HEK293T (cell line): ENCODE data around the gene CYP2D6.
"Not testable (repeated sequence)": the region's sequence is repeated elsewhere in the genome, so short reads cannot be mapped to it uniquely, and the experiment has no call there.

Experiments used
- CTCF ChIA-PET: fragments of 350-600 bp; formaldehyde crosslinking; extraction: SDS; loops from one replicate; lab custom pipeline; 2021; ENCODE audit warnings: antibody characterized with exemption, inconsistent platforms; lab: Yijun Ruan, JAX
- POLR2A ChIA-PET: fragments of 350-600 bp; formaldehyde crosslinking; extraction: SDS; loops from one replicate; lab custom pipeline; 2020; ENCODE audit warnings: antibody characterized with exemption, inconsistent platforms; lab: Yijun Ruan, JAX
- DNase-seq: peaks from one replicate; pipeline ENCODE4 v3.0.0; 2012; ENCODE audit warnings: mixed read lengths; ENCODE audit errors: extremely low spot score
- ARNT ChIP-seq: fragments of 450-650 bp; IDR thresholded peaks from 2 replicates; pipeline ENCODE4 v1.6.1; 2017; ENCODE audit warnings: mild to moderate bottlenecking
- BHLHE40 ChIP-seq: fragments of 450-650 bp; IDR thresholded peaks from 2 replicates; pipeline ENCODE4 v1.6.1; 2016; ENCODE audit warnings: mild to moderate bottlenecking, moderate library complexity, borderline replicate concordance
- CTBP1 ChIP-seq: fragments of 450-650 bp; IDR thresholded peaks from 2 replicates; pipeline ENCODE4 v1.6.1; 2016; ENCODE audit warnings: borderline replicate concordance
- ELF4 ChIP-seq: fragments of 450-650 bp; IDR thresholded peaks from 2 replicates; pipeline ENCODE4 v1.6.1; 2017; ENCODE audit warnings: antibody characterized with exemption
- FOXA1 ChIP-seq: fragments of 450-650 bp; IDR thresholded peaks from 2 replicates; pipeline ENCODE4 v1.6.1; 2016; ENCODE audit warnings: mild to moderate bottlenecking
- FOXK2 ChIP-seq: fragments of 450-650 bp; IDR thresholded peaks from 2 replicates; pipeline ENCODE4 v1.6.1; 2016; ENCODE audit warnings: mild to moderate bottlenecking
- FOXM1 ChIP-seq: fragments of 450-650 bp; IDR thresholded peaks from 2 replicates; pipeline ENCODE4 v1.6.1; 2017; ENCODE audit warnings: mild to moderate bottlenecking, borderline replicate concordance
- HDGF ChIP-seq: fragments of 450-650 bp; IDR thresholded peaks from 2 replicates; pipeline ENCODE4 v1.6.1; 2017; ENCODE audit warnings: antibody characterized with exemption, borderline replicate concordance
- L3MBTL2 ChIP-seq: fragments of 450-650 bp; conservative IDR thresholded peaks from 2 replicates; pipeline ENCODE4 v1.6.1; 2016; ENCODE audit warnings: mild to moderate bottlenecking
- LEF1 ChIP-seq: fragments of 450-650 bp; IDR thresholded peaks from 2 replicates; pipeline ENCODE4 v1.6.1; 2017; ENCODE audit warnings: mild to moderate bottlenecking, borderline replicate concordance
- NFRKB ChIP-seq: fragments of 450-650 bp; IDR thresholded peaks from 2 replicates; pipeline ENCODE4 v1.6.1; 2016; ENCODE audit warnings: mild to moderate bottlenecking, moderate library complexity
- SP1 ChIP-seq: fragments of 450-650 bp; IDR thresholded peaks from 2 replicates; pipeline ENCODE4 v1.6.1; 2017
- SUZ12 ChIP-seq: fragments of 450-650 bp; IDR thresholded peaks from 2 replicates; pipeline ENCODE4 v1.6.1; 2016; ENCODE audit warnings: mild to moderate bottlenecking
- TARDBP ChIP-seq: fragments of 450-650 bp; IDR thresholded peaks from 2 replicates; pipeline ENCODE4 v1.6.1; 2016
- ZNF384 ChIP-seq: fragments of 450-650 bp; IDR thresholded peaks from 2 replicates; pipeline ENCODE4 v1.6.1; 2016
- TF ChIP-seq, protein P1 (sequence below): fragments of 450-650 bp; IDR thresholded peaks from 2 replicates; pipeline ENCODE4 v1.6.1; 2016

CYP2D6 gene

GRCh38 chr22:42134100-42135020 lies 3.8 kb upstream of the CYP2D6 start:
- TF ChIP-seq ARNT (no peak), BHLHE40 (no peak), HDGF (no peak), NFRKB (no peak), ZNF384 (no peak), L3MBTL2 (no peak), SP1 (no peak), SUZ12 (no peak), TARDBP (no peak), FOXM1 (no peak), FOXK2 (no peak), ELF4 (no peak), FOXA1 (no peak), CTBP1 (no peak), LEF1 (no peak)
- TF ChIP-seq, protein P1, sequence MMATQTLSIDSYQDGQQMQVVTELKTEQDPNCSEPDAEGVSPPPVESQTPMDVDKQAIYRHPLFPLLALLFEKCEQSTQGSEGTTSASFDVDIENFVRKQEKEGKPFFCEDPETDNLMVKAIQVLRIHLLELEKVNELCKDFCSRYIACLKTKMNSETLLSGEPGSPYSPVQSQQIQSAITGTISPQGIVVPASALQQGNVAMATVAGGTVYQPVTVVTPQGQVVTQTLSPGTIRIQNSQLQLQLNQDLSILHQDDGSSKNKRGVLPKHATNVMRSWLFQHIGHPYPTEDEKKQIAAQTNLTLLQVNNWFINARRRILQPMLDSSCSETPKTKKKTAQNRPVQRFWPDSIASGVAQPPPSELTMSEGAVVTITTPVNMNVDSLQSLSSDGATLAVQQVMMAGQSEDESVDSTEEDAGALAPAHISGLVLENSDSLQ, result no peak
- ChIA-PET POLR2A (no interaction called here), CTCF (interaction anchor here (1.2 kb wide), 1 partner anchor 310 kb away, joined by 5 read pairs; no protein-coding TSS in a partner anchor)
- DNase-seq, result no peak

- ChIA-PET POLR2A (no interaction called here), CTCF (no interaction called here)
- no peak for DNase-seq
- no peak for TF ChIP-seq BHLHE40
- no peak for TF ChIP-seq HDGF
- no peak for TF ChIP-seq FOXK2
- TF ChIP-seq SP1, result no peak
- TF ChIP-seq, protein P1, result no peak
- no peak for TF ChIP-seq TARDBP
- TF ChIP-seq CTBP1, result no peak
- no peak for TF ChIP-seq NFRKB
- no peak for TF ChIP-seq LEF1
- no peak for TF ChIP-seq L3MBTL2
- no peak for TF ChIP-seq ARNT
- TF ChIP-seq FOXA1, result no peak
Observed at GRCh38 chr22:42132457-42132856, 1.8 kb upstream of the CYP2D6 start.

DNA sequence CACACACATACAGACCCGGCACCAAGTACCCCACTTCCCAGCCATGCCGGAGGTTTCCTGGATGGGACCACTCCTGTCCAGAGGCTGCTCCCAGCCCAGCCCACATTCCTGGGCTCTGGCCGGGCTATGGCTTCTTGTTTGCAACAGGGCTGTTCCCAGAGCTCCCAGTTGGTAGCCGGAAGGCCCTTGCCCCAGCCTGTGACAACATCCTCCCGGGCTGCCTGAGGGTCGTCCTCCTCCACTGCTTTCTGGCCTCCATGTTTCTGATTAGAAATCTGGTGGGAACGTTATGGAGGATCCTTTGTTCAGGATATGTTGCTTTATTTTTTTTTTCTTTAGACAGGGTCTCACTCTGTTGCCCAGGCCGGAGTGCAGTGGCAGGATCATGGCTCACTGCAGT lies 952 bp upstream of the CYP2D6 start:
- no peak for DNase-seq
- CTCF ChIA-PET, result no interaction called here
- POLR2A ChIA-PET, result no interaction called here
- no peak for TF ChIP-seq BHLHE40
- TF ChIP-seq SUZ12, result no peak
- TF ChIP-seq ELF4, result no peak
- TF ChIP-seq LEF1, result no peak
- no peak for TF ChIP-seq FOXA1
- no peak for TF ChIP-seq CTBP1
- no peak for TF ChIP-seq FOXM1
- TF ChIP-seq TARDBP, result no peak
- TF ChIP-seq L3MBTL2, result no peak
- no peak for TF ChIP-seq SP1
- TF ChIP-seq ARNT, result no peak
- TF ChIP-seq NFRKB, result no peak
- no peak for TF ChIP-seq FOXK2
- TF ChIP-seq, protein P1, result no peak
- no peak for TF ChIP-seq HDGF
- TF ChIP-seq ZNF384, result no peak

- DNase-seq, CTCF ChIA-PET, POLR2A ChIA-PET: not testable (repeated sequence)
Observed at GRCh38 chr22:42130182-42130581, 428 bp downstream of the CYP2D6 start.

- DNase-seq, POLR2A ChIA-PET, CTCF ChIA-PET: not testable (repeated sequence)
Observed at GRCh38 chr22:42128776-42129694, 1.6 kb downstream of the CYP2D6 start.

- CTCF ChIA-PET, POLR2A ChIA-PET, DNase-seq: not testable (repeated sequence)
Observed at GRCh38 chr22:42128007-42128406, 2.6 kb downstream of the CYP2D6 start.
